ENCODE results near the gene MLLT3. TPM values are rescaled to one million over a fixed set of nuclear protein-coding genes. Genes with fewer than 3 reads are reported as not detected.

Gene MLLT3
- total and polyA plus RNA-seq, 4 donors: 3.6 to 16.5 (median 6.6) TPM

DNA sequence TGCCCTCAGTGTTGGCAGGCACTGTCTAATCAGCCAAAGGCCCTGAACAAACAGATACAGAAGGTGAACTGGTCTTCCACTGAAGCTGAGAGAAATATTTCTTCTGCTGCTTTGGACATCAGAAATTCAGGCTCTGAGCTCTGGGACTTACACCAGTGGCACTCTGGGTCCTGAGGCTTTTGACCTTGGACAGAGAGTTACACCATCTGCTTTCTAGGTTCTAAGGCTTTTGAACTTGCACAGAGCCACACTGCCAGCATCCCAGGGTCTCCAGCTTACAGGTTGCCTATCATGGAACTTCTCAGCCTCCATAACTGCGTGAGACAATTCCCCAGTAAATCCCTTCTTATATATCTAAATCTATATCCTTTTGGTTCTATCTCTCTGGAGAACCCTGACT is 326.7 kb downstream of the MLLT3 start:
- H3K4me3 ChIP-seq (ENCODE audit: low read length in 2 of 2): no peak overlapping the region
- no peak for ATAC-seq (ENCODE audit: low FRiP score)
- no peak overlapping the region for H3K27ac ChIP-seq (ENCODE audit: low read depth in 1 of 2, low read length in 2 of 2)
- DNase-seq: no peak
- no peaks in the 10 kb centered on the region for H3K36me3 ChIP-seq (ENCODE audit: control insufficient read depth in 1 of 2, insufficient read depth in 2 of 2, low read length in 1 of 2)
- no peaks in the 10 kb centered on the region for H3K4me1 ChIP-seq (ENCODE audit: control insufficient read depth in 1 of 2, insufficient read depth in 2 of 2, low read length in 2 of 2)
- intact Hi-C loops (cut with DNase I): no loop called here
- 89 to 96% methylated on average over 1 of the region's 1 CpG for WGBS, 2 donors
- H3K9me3 ChIP-seq (ENCODE audit: control insufficient read depth, low read length): peaks cover 3% of the 10 kb centered on the region
- no peaks in the 10 kb centered on the region for H3K27me3 ChIP-seq (ENCODE audit: control insufficient read depth in 1 of 2, insufficient read depth in 2 of 2, low read length in 1 of 2)

DNA sequence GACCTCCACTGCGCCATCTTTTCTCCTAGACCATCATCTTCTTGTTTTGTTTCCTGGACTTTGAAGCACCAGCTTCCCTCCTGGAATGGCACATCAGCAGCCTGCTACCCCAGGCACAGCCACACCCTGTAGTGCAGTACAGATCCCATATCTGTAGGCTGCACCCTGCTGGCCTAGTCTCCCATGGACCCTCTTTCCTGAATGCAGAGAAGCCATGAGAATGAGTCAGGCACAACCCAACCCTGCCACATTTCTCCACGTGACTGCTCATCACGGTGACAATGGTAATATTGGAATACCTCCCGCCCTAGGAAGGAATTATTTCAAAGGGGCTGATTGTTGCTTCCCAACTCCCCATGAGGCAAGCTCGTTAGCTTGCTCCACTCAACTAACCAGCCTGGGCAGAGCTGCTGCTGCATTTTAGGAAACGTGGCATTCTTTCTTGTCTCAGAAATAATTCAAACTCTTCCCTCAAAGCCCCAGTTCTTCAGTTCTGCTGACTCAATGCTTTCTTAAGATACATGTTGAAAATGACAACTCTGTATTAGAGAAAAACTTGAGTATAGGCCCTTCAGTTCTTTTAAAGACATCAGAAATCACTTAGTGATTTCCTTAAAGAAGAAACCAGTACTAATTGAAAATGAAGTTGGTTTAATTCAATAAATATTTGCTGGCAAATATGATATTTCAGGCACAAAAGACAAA is 328.1 kb downstream of the MLLT3 start:
- DNase-seq (no peak), ATAC-seq (ENCODE audit: low FRiP score) (peak; percentile 15)
- H3K27ac ChIP-seq (ENCODE audit: low read depth in 1 of 2, low read length in 2 of 2): no peak overlapping the region
- peaks cover 3% of the 10 kb centered on the region for H3K9me3 ChIP-seq (ENCODE audit: control insufficient read depth, low read length)
- H3K4me3 ChIP-seq (ENCODE audit: low read length in 2 of 2): no peak overlapping the region
- intact Hi-C loops (cut with DNase I): no loop called here
- 81 to 85% methylated on average over 6 of the region's 6 CpGs for WGBS, 2 donors
- H3K27me3 ChIP-seq (ENCODE audit: control insufficient read depth in 1 of 2, insufficient read depth in 2 of 2, low read length in 1 of 2): no peaks in the 10 kb centered on the region
- no peaks in the 10 kb centered on the region for H3K36me3 ChIP-seq (ENCODE audit: control insufficient read depth in 1 of 2, insufficient read depth in 2 of 2, low read length in 1 of 2)
- no peaks in the 10 kb centered on the region for H3K4me1 ChIP-seq (ENCODE audit: control insufficient read depth in 1 of 2, insufficient read depth in 2 of 2, low read length in 2 of 2)

DNA sequence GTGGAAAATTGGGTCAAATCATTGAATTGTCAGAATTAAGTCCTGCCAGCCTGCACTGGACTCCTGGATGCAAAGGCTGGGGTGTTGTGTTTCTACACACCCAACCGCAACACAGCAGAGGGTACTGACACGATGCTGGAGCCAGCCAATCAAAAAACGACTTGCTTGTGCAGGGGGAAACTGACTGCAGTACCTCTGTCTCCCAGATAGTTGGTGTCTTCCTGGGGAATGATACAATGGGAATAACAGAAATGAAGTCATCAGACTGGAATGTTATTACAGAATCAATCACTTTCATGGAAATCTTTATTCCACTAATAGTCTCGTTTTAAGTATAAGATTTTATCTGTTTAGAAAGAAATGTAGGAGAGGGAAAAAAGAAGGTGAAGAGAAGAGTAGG is 330.3 kb downstream of the MLLT3 start:
- DNase-seq (no peak), ATAC-seq (ENCODE audit: low FRiP score) (no peak)
- Histone ChIP-seq H3K36me3 (ENCODE audit: control insufficient read depth in 1 of 2, insufficient read depth in 2 of 2, low read length in 1 of 2) (no peaks in the 10 kb centered on the region), H3K4me3 (ENCODE audit: low read length in 2 of 2) (no peak overlapping the region), H3K9me3 (ENCODE audit: control insufficient read depth, low read length) (peaks cover 5% of the 10 kb centered on the region), H3K27me3 (ENCODE audit: control insufficient read depth in 1 of 2, insufficient read depth in 2 of 2, low read length in 1 of 2) (no peaks in the 10 kb centered on the region), H3K27ac (ENCODE audit: low read depth in 1 of 2, low read length in 2 of 2) (no peak overlapping the region), H3K4me1 (ENCODE audit: control insufficient read depth in 1 of 2, insufficient read depth in 2 of 2, low read length in 2 of 2) (no peaks in the 10 kb centered on the region)
- intact Hi-C loops (cut with DNase I): no loop called here
- 61 to 63% methylated on average over 4 of the region's 4 CpGs for WGBS, 2 donors

Small RNA genes within 50 kb of the gene (microRNA-seq; reads per million reads assigned to microRNA genes)
- 0 to 0.99 reads per million in 2 donors for gene MIR4473
- 0 reads per million in 2 donors for gene MIR4474

Other genes starting within 250 kb of the MLLT3 start
- 10 to 100 TPM; 26.7 to 30.4 TPM for gene FOCAD, start 61.8 kb upstream of the MLLT3 start, total RNA-seq
- 1 to 10 TPM; 7.3 to 7.6 TPM for gene FOCAD, start 61.8 kb upstream of the MLLT3 start, polyA plus RNA-seq